Neural progenitor cell (in vitro differentiated cells): ENCODE results near the gene CFAP221.

Experiments
- EZH2 ChIP-seq: fragments of 200-600 bp; sonication (generic); IDR thresholded peaks from 2 replicates; pipeline ENCODE4 v1.6.1; 2017; ENCODE audit warnings: antibody characterized with exemption, mild to moderate bottlenecking, moderate library complexity
- TF ChIP-seq, protein P1 (sequence below): fragments of 200-600 bp; sonication (generic); IDR thresholded peaks from 2 replicates; pipeline ENCODE4 v1.5.1; 2017; ENCODE audit warnings: antibody characterized with exemption, mild to moderate bottlenecking

DNA sequence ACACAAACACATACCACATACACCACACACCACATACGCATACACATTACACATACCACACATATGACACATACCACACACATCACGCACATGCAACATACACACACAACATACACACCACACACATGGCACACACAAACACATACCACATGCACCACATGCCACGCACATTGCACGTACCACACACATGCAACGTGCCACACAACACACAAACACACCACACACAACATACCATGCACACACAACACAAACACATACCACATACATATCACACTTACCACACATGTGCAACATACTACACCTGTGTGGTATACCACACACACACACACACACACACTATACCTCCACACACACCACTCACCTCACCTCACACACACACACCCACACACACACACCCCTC is 149.7 kb downstream of the CFAP221 start:
- no peak for TF ChIP-seq EZH2
- TF ChIP-seq, protein P1, sequence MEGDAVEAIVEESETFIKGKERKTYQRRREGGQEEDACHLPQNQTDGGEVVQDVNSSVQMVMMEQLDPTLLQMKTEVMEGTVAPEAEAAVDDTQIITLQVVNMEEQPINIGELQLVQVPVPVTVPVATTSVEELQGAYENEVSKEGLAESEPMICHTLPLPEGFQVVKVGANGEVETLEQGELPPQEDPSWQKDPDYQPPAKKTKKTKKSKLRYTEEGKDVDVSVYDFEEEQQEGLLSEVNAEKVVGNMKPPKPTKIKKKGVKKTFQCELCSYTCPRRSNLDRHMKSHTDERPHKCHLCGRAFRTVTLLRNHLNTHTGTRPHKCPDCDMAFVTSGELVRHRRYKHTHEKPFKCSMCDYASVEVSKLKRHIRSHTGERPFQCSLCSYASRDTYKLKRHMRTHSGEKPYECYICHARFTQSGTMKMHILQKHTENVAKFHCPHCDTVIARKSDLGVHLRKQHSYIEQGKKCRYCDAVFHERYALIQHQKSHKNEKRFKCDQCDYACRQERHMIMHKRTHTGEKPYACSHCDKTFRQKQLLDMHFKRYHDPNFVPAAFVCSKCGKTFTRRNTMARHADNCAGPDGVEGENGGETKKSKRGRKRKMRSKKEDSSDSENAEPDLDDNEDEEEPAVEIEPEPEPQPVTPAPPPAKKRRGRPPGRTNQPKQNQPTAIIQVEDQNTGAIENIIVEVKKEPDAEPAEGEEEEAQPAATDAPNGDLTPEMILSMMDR = no peak
